Right cardiac atrium (tissue), 5 donors: ENCODE data around the gene ZC3H12D. TPM values are rescaled to one million over a fixed set of nuclear protein-coding genes. Genes with fewer than 3 reads are reported as not detected.
"Not testable (repeated sequence)": the region's sequence is repeated elsewhere in the genome, so short reads cannot be mapped to it uniquely, and the experiment has no call there.

ENCODE experiments used
- ATAC-seq, 2 donors: fragments of 200-7000 bp; cut with Tn5 transposase; one replicate each; pipeline versions ENCODE4 v1.8.0 to v1.9.1; 2020; ENCODE audit warnings: moderate library complexity in 2 of 2, mild to moderate bottlenecking in 1 of 2
- DNase-seq, 3 donors: peaks; one replicate each; pipeline ENCODE4 v3.0.0-alpha.2; 2020
- H3K27ac ChIP-seq: one replicate; pipeline ENCODE4 v1.5.1; 2013; ENCODE audit warnings: mild to moderate bottlenecking, low read length, control low read depth, moderate library complexity
- H3K27me3 ChIP-seq: one replicate; pipeline ENCODE4 v1.6.1; 2013; ENCODE audit not compliant: control insufficient read depth, insufficient read depth
- H3K4me1 ChIP-seq: one replicate; pipeline ENCODE4 v1.6.1; 2013; ENCODE audit warnings: low read length; ENCODE audit not compliant: control insufficient read depth, insufficient read depth
- H3K4me3 ChIP-seq: one replicate; pipeline ENCODE4 v1.5.1; 2013; ENCODE audit warnings: low read length, control low read depth
- H3K9me3 ChIP-seq: one replicate; pipeline ENCODE4 v1.6.1; 2013; ENCODE audit warnings: low read length; ENCODE audit not compliant: control insufficient read depth
- WGBS: extraction: QIAGEN DNeasy Blood & Tissue Kit; methylation state at CpG from one replicate; pipeline ENCODE4 v1.1.7; 2013; 5-methylcytosine and 5-hydroxymethylcytosine counted together
- intact Hi-C, 4 donors: fragments of 100-400 bp; cut with DNase I; formaldehyde crosslinking; loops; one replicate each; pipeline versions ENCODE4 v1.11.0 to v1.14.0; 2022 to 2023
- polyA plus RNA-seq: library from polyadenylated mRNA; stranded (reverse); fragments of 200-250 nt; gene quantifications from one replicate; pipeline ENCODE4 v1.2.3, GENCODE V29; 2013
- total RNA-seq, 4 donors: library from RNA; stranded (reverse); fragmentation: NEBNext Ultra II Directional; extraction: Animal tissue kit (Norgen Biotek cat#: 25700); gene quantifications; one replicate each; pipeline ENCODE4 v1.2.1, GENCODE V29; 2021
- donor health status: healthy with polysubstance abuse.
- donor health status: DM: no; HTN: yes; CAD: no.
- donor health status: DM: no; HTN: no; CAD: no.
- donor health status: DM: no; HTN: yes; CAD: no; lungs with severe emphysema.
- donor health status: DM: yes; HTN: yes; CAD: no.

ZC3H12D gene
- total and polyA plus RNA-seq, 5 donors: 0.34 to 1.1 (median 0.56) TPM

GRCh38 chr6:149471801-149472200 lies 13.0 kb downstream of the ZC3H12D start:
- 62% methylated on average over 3 of the region's 3 CpGs for WGBS
- no peaks in the 10 kb centered on the region for H3K4me1 ChIP-seq
- H3K9me3 ChIP-seq: no peaks in the 10 kb centered on the region
- intact Hi-C loops: no loop called here
- H3K27me3 ChIP-seq: no peaks in the 10 kb centered on the region
- no peak overlapping the region for H3K27ac ChIP-seq
- no peak overlapping the region for H3K4me3 ChIP-seq
- DNase-seq: no peak
- no peak for ATAC-seq

GRCh38 chr6:149470948-149471347 lies 13.9 kb downstream of the ZC3H12D start:
- 86% methylated on average over 2 of the region's 2 CpGs for WGBS
- Histone ChIP-seq H3K9me3 (no peaks in the 10 kb centered on the region), H3K4me1 (no peaks in the 10 kb centered on the region), H3K27me3 (no peaks in the 10 kb centered on the region), H3K27ac (no peak overlapping the region), H3K4me3 (no peak overlapping the region)
- ATAC-seq (no peak), DNase-seq (no peak)
- intact Hi-C loops: no loop called here

- Histone ChIP-seq H3K27ac (no peak overlapping the region), H3K9me3 (no peaks in the 10 kb centered on the region), H3K27me3 (no peaks in the 10 kb centered on the region), H3K4me3 (no peak overlapping the region), H3K4me1 (no peaks in the 10 kb centered on the region)
- no peak for DNase-seq
- intact Hi-C loops: no loop called here
- WGBS: 79% methylated on average over 2 of the region's 2 CpGs
- no peak for ATAC-seq
Measured at GRCh38 chr6:149468179-149468578, 16.6 kb downstream of the ZC3H12D start.

- Histone ChIP-seq H3K4me1 (no peaks in the 10 kb centered on the region), H3K9me3 (no peaks in the 10 kb centered on the region), H3K27me3 (no peaks in the 10 kb centered on the region), H3K27ac (no peak overlapping the region), H3K4me3 (no peak overlapping the region)
- DNase-seq (no peak), ATAC-seq (no peak)
- WGBS: 81% methylated on average over 4 of the region's 4 CpGs
- intact Hi-C loops: no loop called here
Measured at GRCh38 chr6:149467265-149467664, 17.5 kb downstream of the ZC3H12D start.

- H3K9me3 ChIP-seq: no peaks in the 10 kb centered on the region
- ATAC-seq (no peak), DNase-seq (no peak)
- H3K4me1 ChIP-seq: peaks cover under 1% of the 10 kb centered on the region
- 57% methylated on average over 8 of the region's 8 CpGs for WGBS
- no peak overlapping the region for H3K4me3 ChIP-seq
- no peaks in the 10 kb centered on the region for H3K27me3 ChIP-seq
- no peak overlapping the region for H3K27ac ChIP-seq
- intact Hi-C loops: no loop called here
Measured at GRCh38 chr6:149464411-149464810, 20.4 kb downstream of the ZC3H12D start.

GRCh38 chr6:149463781-149464180 lies 21.0 kb downstream of the ZC3H12D start:
- no peak for DNase-seq
- intact Hi-C loops: loop anchor here in 1 of 4 donors (2.0 kb wide), 1 partner anchor 21 kb away; no protein-coding TSS in a partner anchor
- Histone ChIP-seq H3K27me3 (no peaks in the 10 kb centered on the region), H3K27ac (no peak overlapping the region), H3K9me3 (no peaks in the 10 kb centered on the region), H3K4me3 (no peak overlapping the region), H3K4me1 (peaks cover 2% of the 10 kb centered on the region)
- ATAC-seq: peak in 1 of 2 donors; percentile 32
- WGBS: 79% methylated on average over 4 of the region's 4 CpGs

GRCh38 chr6:149462712-149463111 lies 22.1 kb downstream of the ZC3H12D start:
- not testable (repeated sequence) for DNase-seq, H3K27me3 ChIP-seq, H3K4me3 ChIP-seq, H3K9me3 ChIP-seq, H3K27ac ChIP-seq, ATAC-seq, H3K4me1 ChIP-seq
- 88% methylated on average over 7 of the region's 7 CpGs for WGBS
- intact Hi-C loops: loop anchor here in 1 of 4 donors (2.0 kb wide), 1 partner anchor 20 kb away; no protein-coding TSS in a partner anchor

GRCh38 chr6:149461670-149462069 lies 23.1 kb downstream of the ZC3H12D start:
- Histone ChIP-seq H3K27ac (no peak overlapping the region), H3K9me3 (no peaks in the 10 kb centered on the region), H3K4me3 (no peak overlapping the region), H3K27me3 (no peaks in the 10 kb centered on the region), H3K4me1 (peaks cover 2% of the 10 kb centered on the region)
- ATAC-seq: no peak
- intact Hi-C loops: loop anchor here in 1 of 4 donors (2.0 kb wide), 1 partner anchor 19 kb away; no protein-coding TSS in a partner anchor
- no peak for DNase-seq
- WGBS: 83% methylated on average over 5 of the region's 5 CpGs

GRCh38 chr6:149460249-149460648 lies 24.6 kb downstream of the ZC3H12D start:
- intact Hi-C loops: not testable (repeated sequence)
- peak in 2 of 3 donors; percentile 30 to 71 for DNase-seq

GRCh38 chr6:149459761-149460160 lies 25.1 kb downstream of the ZC3H12D start:
- WGBS: 62% methylated on average over 5 of the region's 5 CpGs
- Histone ChIP-seq H3K4me3 (no peak overlapping the region), H3K27ac (no peak overlapping the region), H3K9me3 (no peaks in the 10 kb centered on the region), H3K27me3 (no peaks in the 10 kb centered on the region), H3K4me1 (peaks cover 10% of the 10 kb centered on the region)
- no peak for ATAC-seq
- intact Hi-C loops: no loop called here
- peak in 1 of 3 donors; percentile 26 for DNase-seq

More at GRCh38 chr6:149460249-149460648, 24.6 kb downstream of the ZC3H12D start:
- not testable (repeated sequence) for H3K27ac ChIP-seq, H3K27me3 ChIP-seq, H3K4me3 ChIP-seq, H3K4me1 ChIP-seq, H3K9me3 ChIP-seq
- WGBS: 61% methylated on average over 3 of the region's 3 CpGs
- peak in 1 of 2 donors; percentile 33 for ATAC-seq

GRCh38 chr6:149458806-149459205 lies 26.0 kb downstream of the ZC3H12D start:
- H3K4me3 ChIP-seq: no peak overlapping the region
- H3K4me1 ChIP-seq: peaks cover 16% of the 10 kb centered on the region
- no peak for ATAC-seq
- WGBS: 98% methylated on average over 1 of the region's 1 CpG
- H3K9me3 ChIP-seq: no peaks in the 10 kb centered on the region
- intact Hi-C loops: no loop called here
- no peak overlapping the region for H3K27ac ChIP-seq
- no peaks in the 10 kb centered on the region for H3K27me3 ChIP-seq
- no peak for DNase-seq

- WGBS: 95% methylated on average over 7 of the region's 7 CpGs
- DNase-seq (no peak), ATAC-seq (no peak)
- no peak overlapping the region for H3K27ac ChIP-seq
- no peaks in the 10 kb centered on the region for H3K9me3 ChIP-seq
- intact Hi-C loops: no loop called here
- no peak overlapping the region for H3K4me3 ChIP-seq
- peaks cover 19% of the 10 kb centered on the region for H3K4me1 ChIP-seq
- H3K27me3 ChIP-seq: no peaks in the 10 kb centered on the region
Measured at GRCh38 chr6:149458196-149458595, 26.6 kb downstream of the ZC3H12D start.
